K562 (cell line): ENCODE measurements around the gene CDK9. TPM values are rescaled to one million over a fixed set of nuclear protein-coding genes. Genes with fewer than 3 reads are reported as not detected.

Source experiments
- BCOR ChIP-seq: fragments of 450-650 bp; IDR thresholded peaks from 2 replicates; pipeline ENCODE4 v1.6.1; 2016
- CEBPB ChIP-seq: fragments of 450-650 bp; IDR thresholded peaks from 2 replicates; pipeline ENCODE4 v1.6.1; 2016; ENCODE audit warnings: missing genetic modification characterization, missing compliant biosample characterization
- CEBPG ChIP-seq, 3 experiments: fragments of 200-800 bp in 1 of 3; sonication (Bioruptor generic) in 1 of 3; sonication (generic) in 1 of 3; formaldehyde crosslinking in 1 of 3; IDR thresholded peaks in 2 of 3; conservative IDR thresholded peaks in 1 of 3; 2 replicates each; pipeline versions ENCODE4 v1.6.1 to v1.8.0; 2016 to 2022; ENCODE audit warnings: missing compliant biosample characterization in 2 of 3, missing genetic modification characterization in 2 of 3, mild to moderate bottlenecking in 1 of 3, missing genetic modification reagents in 1 of 3
- CHCHD3 ChIP-seq: fragments of 250-450 bp; sonication (Bioruptor Pico); IDR thresholded peaks from 2 replicates; pipeline ENCODE4 v2.1.2; 2022; ENCODE audit warnings: mild to moderate bottlenecking
- CHD1 ChIP-seq: fragments of 200-600 bp; sonication (generic); IDR thresholded peaks from one replicate; pipeline ENCODE4 v1.6.1; 2012; ENCODE audit warnings: mild to moderate bottlenecking, moderate library complexity, low read length, inconsistent platforms
- CHD2 ChIP-seq: IDR thresholded peaks from 2 replicates; pipeline ENCODE4 v1.6.1; 2011; ENCODE audit warnings: low read depth, low read length
- CSDE1 ChIP-seq, 2 experiments: fragments of 450-650 bp; IDR thresholded peaks; 2 replicates each; pipeline ENCODE4 v1.6.1; 2016; ENCODE audit warnings: mild to moderate bottlenecking in 1 of 2
- EGR1 ChIP-seq: fragments of 450-650 bp; conservative IDR thresholded peaks from 2 replicates; pipeline ENCODE4 v1.6.1; 2017; ENCODE audit warnings: mild to moderate bottlenecking
- ELK3 ChIP-seq: fragments of 450-650 bp; formaldehyde crosslinking; IDR thresholded peaks from 2 replicates; pipeline ENCODE4 v1.4.0; 2020; ENCODE audit warnings: mild to moderate bottlenecking
- EP300 ChIP-seq: IDR thresholded peaks from 2 replicates; pipeline ENCODE4 v1.6.1; 2012; ENCODE audit warnings: low read length, improper control_type of control experiment
- HDAC2 ChIP-seq: fragments of 450-650 bp; IDR thresholded peaks from 2 replicates; pipeline ENCODE4 v1.6.1; 2016; ENCODE audit warnings: mild to moderate bottlenecking
- KLF13 ChIP-seq: fragments of 450-650 bp; IDR thresholded peaks from 2 replicates; pipeline ENCODE4 v1.6.1; 2016; ENCODE audit warnings: missing genetic modification characterization, low read depth, mild to moderate bottlenecking, missing compliant biosample characterization, moderate library complexity, borderline replicate concordance
- LCOR ChIP-seq: sonication (generic); formaldehyde crosslinking; IDR thresholded peaks from 2 replicates; pipeline ENCODE4 v1.8.0; 2022; ENCODE audit warnings: mild to moderate bottlenecking, missing genetic modification reagents
- NFE2 ChIP-seq: IDR thresholded peaks from 2 replicates; pipeline ENCODE4 v1.6.1; 2014; ENCODE audit warnings: antibody characterized with exemption, low read depth
- PCBP2 ChIP-seq: fragments of 200-400 bp; formaldehyde crosslinking; IDR thresholded peaks from 2 replicates; pipeline ENCODE4 v1.6.1; 2018; ENCODE audit warnings: low read length, low read depth, mild to moderate bottlenecking, moderate library complexity; ENCODE audit not compliant: poor library complexity, severe bottlenecking
- PHB2 ChIP-seq: fragments of 450-650 bp; IDR thresholded peaks from 2 replicates; pipeline ENCODE4 v1.6.1; 2017; ENCODE audit warnings: low read depth
- PHF21A ChIP-seq: fragments of 450-650 bp; IDR thresholded peaks from 2 replicates; pipeline ENCODE4 v1.6.1; 2017; ENCODE audit warnings: low read depth, borderline replicate concordance
- RFX1 ChIP-seq: fragments of 450-650 bp; IDR thresholded peaks from 2 replicates; pipeline ENCODE4 v1.6.1; 2016; ENCODE audit warnings: mild to moderate bottlenecking, moderate library complexity
- SMARCA5 ChIP-seq: fragments of 450-650 bp; IDR thresholded peaks from 2 replicates; pipeline ENCODE4 v1.6.1; 2016
- SRSF1 ChIP-seq: fragments of 200-400 bp; formaldehyde crosslinking; IDR thresholded peaks from 2 replicates; pipeline ENCODE4 v1.6.1; 2017; ENCODE audit warnings: mild to moderate bottlenecking, low read depth, low read length, moderate library complexity
- TAF15 ChIP-seq: fragments of 200-400 bp; formaldehyde crosslinking; IDR thresholded peaks from 2 replicates; pipeline ENCODE4 v1.6.1; 2017; ENCODE audit warnings: mild to moderate bottlenecking, low read depth, low read length, moderate library complexity
- TCF3 ChIP-seq: sonication (generic); formaldehyde crosslinking; IDR thresholded peaks from 2 replicates; pipeline ENCODE4 v1.4.0; 2020; ENCODE audit warnings: mild to moderate bottlenecking, missing genetic modification reagents
- ZC3H4 ChIP-seq: sonication (generic); formaldehyde crosslinking; IDR thresholded peaks from 2 replicates; pipeline ENCODE4 v1.9.0; 2021; ENCODE audit warnings: missing genetic modification reagents, borderline replicate concordance
- ZFP1 ChIP-seq: fragments of 450-650 bp; formaldehyde crosslinking; IDR thresholded peaks from 2 replicates; pipeline ENCODE4 v1.4.0; 2020; ENCODE audit warnings: mild to moderate bottlenecking, mixed read lengths
- ZNF12 ChIP-seq: sonication (generic); formaldehyde crosslinking; IDR thresholded peaks from 2 replicates; pipeline ENCODE4 v1.4.0; 2020; ENCODE audit warnings: mild to moderate bottlenecking, missing genetic modification reagents
- polyA plus RNA-seq, 8 experiments: library from polyadenylated mRNA; depleted of rRNA in 4 of 8; stranded (reverse) in 5 of 8; unstranded in 3 of 8; fragments of >200 nt; fragmentation: Nextera tagmentation in 2 of 8; fragmentation: Illumina TruSeq in 1 of 8; extraction: Ambion mirVana in 2 of 8; extraction: Trizol in 1 of 8; gene quantifications; 2 replicates each; pipeline versions ENCODE4 v1.2.1 to v1.2.3, GENCODE V29; 2011 to 2014; ENCODE audit warnings: inconsistent platforms in 1 of 8, missing spikeins in 1 of 8
- total RNA-seq, 7 experiments: library from RNA; depleted of rRNA in 6 of 7; stranded (reverse); fragments of >200 nt in 6 of 7; fragmentation: Illumina TruSeq in 2 of 7; extraction: Trizol in 2 of 7; gene quantifications; 2 replicates each; pipeline versions ENCODE4 v1.2.1 to v1.2.3, GENCODE V29; 2011 to 2021; ENCODE audit warnings: low replicate concordance in 1 of 7
- TF ChIP-seq, protein P1 (sequence below): fragments of 450-650 bp; IDR thresholded peaks from one replicate; pipeline ENCODE4 v1.6.1; 2018; ENCODE audit warnings: mild to moderate bottlenecking, moderate library complexity; ENCODE audit not compliant: partially characterized antibody
- TF ChIP-seq, protein P2 (sequence below): sonication (generic); formaldehyde crosslinking; IDR thresholded peaks from 2 replicates; pipeline ENCODE4 v1.8.0; 2022; ENCODE audit warnings: mild to moderate bottlenecking, missing genetic modification reagents, borderline replicate concordance

Gene CDK9
- total and polyA plus RNA-seq, 9 of the 15 experiments (the other 6 are each of a cell fraction or from before 2014, with no cell fraction given) = 4.2 to 78.6 (median 33.0) TPM

DNA sequence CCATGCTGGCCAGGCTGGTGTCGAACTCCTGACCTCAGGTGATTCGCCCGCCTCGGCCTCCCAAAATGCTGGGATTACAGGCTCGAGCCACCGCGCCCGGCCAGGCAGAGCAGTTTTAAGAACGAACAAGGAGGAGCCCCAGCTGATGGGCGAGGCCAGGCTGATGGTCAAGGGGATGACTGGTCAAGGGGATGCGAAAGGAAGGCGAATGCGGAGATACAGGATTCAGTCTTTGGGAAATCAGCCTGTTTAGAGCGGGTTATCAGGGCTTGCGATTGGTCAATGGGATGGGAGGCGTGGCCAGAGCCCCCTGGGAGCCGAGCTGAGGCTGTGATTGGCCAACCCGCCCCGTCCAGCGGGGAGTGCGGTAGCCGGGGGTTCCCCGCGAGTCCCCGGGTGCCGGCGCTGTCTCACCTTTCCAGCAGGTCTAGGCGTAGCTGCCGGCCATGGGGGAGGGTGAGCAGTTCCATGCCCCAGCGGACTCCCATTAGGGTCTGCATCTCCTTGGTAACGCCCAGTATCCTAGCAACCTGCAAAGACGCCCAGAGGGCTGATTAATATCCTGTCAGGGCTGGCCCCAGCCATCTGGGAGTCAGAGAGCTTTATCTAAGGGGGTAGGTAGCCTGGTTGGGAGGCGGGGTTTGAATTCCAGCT, 43.3 kb upstream of the CDK9 start (continued):
- TF ChIP-seq ZC3H4 (CRISPR knock-in tag) (no peak), CEBPG (CRISPR knock-in tag; IDR thresholded peaks at IDR 0.05) (no peak), CEBPG (tag; conservative IDR thresholded peaks at IDR 0.05 in 1 of 2, IDR thresholded peaks at IDR 0.05 in 1 of 2) (peak; percentile 28 to 71; a peak in 3 of 4 replicates), ZFP1 (no peak), EP300 (no peak), EGR1 (no peak), PHF21A (no peak), ZNF12 (0 out of 2 replicates have a peak, but pooled peaks have one; percentile 16), CEBPB (peak; percentile 22; the same call in 1 of the 2 replicates), ELK3 (CRISPR knock-in tag) (no peak), RFX1 (peak; percentile 98), PHB2 (no peak), CSDE1 (IDR thresholded peaks at IDR 0.05) (peak in 1 of 2 experiments; percentile 91; a peak in 2 of 4 replicates), SRSF1 (no peak), CHD2 (no peak), NFE2 (no peak), CHCHD3 (no peak), CHD1 (no peak), HDAC2 (peak; percentile 65; the same call in 1 of the 2 replicates), BCOR (peak; percentile 44; the same call in 1 of the 2 replicates), LCOR (CRISPR knock-in tag) (0 out of 2 replicates have a peak, but pooled peaks have one; percentile 63), PCBP2 (no peak), SMARCA5 (peak; percentile 77; the same call in 1 of the 2 replicates), TCF3 (CRISPR knock-in tag) (peak; percentile 45; the same call in 1 of the 2 replicates), TAF15 (no peak), KLF13 (tag) (no peak)
- TF ChIP-seq, protein P1, sequence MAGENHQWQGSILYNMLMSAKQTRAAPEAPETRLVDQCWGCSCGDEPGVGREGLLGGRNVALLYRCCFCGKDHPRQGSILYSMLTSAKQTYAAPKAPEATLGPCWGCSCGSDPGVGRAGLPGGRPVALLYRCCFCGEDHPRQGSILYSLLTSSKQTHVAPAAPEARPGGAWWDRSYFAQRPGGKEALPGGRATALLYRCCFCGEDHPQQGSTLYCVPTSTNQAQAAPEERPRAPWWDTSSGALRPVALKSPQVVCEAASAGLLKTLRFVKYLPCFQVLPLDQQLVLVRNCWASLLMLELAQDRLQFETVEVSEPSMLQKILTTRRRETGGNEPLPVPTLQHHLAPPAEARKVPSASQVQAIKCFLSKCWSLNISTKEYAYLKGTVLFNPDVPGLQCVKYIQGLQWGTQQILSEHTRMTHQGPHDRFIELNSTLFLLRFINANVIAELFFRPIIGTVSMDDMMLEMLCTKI = no peak
- TF ChIP-seq, protein P2, sequence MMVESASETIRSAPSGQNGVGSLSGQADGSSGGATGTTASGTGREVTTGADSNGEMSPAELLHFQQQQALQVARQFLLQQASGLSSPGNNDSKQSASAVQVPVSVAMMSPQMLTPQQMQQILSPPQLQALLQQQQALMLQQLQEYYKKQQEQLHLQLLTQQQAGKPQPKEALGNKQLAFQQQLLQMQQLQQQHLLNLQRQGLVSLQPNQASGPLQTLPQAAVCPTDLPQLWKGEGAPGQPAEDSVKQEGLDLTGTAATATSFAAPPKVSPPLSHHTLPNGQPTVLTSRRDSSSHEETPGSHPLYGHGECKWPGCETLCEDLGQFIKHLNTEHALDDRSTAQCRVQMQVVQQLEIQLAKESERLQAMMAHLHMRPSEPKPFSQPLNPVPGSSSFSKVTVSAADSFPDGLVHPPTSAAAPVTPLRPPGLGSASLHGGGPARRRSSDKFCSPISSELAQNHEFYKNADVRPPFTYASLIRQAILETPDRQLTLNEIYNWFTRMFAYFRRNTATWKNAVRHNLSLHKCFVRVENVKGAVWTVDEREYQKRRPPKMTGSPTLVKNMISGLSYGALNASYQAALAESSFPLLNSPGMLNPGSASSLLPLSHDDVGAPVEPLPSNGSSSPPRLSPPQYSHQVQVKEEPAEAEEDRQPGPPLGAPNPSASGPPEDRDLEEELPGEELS (CRISPR knock-in tag) = no peak
